ENCODE results near the gene FIZ1.

Gene FIZ1, protein sequence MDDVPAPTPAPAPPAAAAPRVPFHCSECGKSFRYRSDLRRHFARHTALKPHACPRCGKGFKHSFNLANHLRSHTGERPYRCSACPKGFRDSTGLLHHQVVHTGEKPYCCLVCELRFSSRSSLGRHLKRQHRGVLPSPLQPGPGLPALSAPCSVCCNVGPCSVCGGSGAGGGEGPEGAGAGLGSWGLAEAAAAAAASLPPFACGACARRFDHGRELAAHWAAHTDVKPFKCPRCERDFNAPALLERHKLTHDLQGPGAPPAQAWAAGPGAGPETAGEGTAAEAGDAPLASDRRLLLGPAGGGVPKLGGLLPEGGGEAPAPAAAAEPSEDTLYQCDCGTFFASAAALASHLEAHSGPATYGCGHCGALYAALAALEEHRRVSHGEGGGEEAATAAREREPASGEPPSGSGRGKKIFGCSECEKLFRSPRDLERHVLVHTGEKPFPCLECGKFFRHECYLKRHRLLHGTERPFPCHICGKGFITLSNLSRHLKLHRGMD

DNA sequence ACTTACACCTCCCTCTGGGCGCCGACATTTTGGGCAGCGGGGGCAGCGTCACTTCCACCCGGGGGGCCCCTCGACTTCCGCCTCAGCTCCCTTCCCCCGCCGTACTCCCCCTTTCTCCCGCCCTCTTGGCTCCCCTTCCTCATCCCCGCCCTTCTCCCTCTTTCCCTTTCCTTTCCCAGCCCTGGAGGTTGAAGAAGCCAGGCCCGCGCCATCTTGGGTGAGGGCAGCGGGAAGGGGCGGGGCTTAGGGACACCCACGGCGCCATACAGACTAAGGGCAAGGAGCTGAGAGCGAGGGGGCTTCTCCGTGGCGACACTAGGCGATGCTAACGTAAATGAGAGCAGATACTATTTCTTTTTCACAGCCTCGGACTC, at the start of gene FIZ1:
FIZ1 (minus strand) TSS at position 50 of the 374 bp plus-strand sequence. CDS start 1,652 bp downstream, outside the sequence.
- DNase-seq = peak; percentile 99

DNA sequence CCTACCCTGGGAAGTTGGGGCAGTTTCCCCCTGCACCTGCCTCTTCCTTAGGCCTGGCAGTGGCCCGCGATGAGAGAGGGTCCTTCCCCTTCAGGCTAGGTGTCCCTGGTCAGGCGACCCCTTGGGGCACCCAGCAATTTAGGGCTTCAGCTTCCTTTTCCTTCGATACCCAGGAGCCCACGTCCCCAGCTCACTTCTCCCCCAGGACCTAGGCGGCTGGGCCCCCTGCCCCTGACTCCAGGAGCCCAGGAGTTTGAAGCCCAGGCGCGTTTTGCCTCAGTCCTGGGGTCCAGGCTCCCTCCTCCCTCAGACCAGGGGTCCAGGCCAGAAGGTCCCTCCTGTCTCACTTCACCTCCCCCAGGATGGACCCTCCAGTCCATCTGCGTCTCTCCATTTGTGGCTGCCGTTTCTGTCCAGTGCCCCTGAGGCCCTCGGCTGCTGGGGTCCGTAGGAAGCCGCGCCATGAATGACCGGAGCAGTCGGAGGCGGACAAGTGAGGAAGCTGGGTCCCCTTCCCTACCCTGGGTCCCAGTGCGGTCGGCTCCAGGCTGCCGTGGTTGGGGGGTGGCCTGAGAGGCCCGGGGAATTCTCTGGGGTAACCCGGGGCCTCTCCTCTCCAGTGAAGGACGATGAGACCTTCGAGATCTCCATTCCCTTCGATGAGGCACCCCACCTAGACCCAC, 49.4 kb upstream of the FIZ1 start:
- DNase-seq = no peak

DNA sequence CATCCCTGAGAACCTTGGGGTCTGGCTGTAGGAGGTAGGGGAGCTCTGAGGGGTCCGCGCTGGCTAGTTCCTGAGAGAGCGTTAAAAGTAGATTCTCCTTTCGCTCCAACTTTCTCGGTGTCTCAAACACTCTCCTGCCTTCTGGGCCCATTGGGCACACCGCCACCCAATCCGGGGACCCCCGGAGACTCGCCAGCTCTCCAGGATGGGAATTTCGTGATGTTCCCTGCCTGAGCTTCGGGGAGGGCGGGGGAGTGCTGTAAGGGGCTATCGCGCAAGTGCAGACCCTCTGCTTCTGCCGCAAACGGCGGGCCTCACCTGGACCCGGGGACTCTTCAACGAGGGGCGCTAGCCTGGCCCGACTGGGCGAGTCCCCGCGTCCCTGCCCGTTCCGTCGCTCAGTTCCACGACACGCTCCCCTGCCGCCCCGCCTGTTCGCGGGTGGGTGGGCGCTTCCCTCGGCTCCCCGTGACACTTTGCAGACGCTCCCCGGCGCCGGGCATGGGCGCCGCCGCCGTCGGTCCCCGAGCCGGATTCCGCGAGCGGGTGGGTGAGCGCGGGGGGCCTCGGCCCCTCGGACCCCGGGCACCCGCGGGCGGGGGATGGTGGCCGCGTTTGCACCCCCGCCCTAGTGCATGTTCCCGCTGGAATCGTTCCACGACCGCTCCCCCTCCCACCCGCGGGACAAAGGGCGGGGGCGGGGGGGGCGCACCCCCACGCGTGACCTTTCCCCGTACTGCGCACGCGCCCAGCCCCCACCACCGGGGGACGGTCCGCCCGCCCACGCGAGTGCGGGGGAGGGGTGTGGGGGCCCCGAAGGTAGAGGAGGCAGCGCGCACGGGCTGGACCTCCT, 48.6 kb upstream of the FIZ1 start, which contains the start of gene CCDC106:
CCDC106 (plus strand) TSS at position 481 of the 853 bp plus-strand sequence. CDS start 835 bp downstream, outside the sequence.
- DNase-seq = peak; percentile 79

DNA sequence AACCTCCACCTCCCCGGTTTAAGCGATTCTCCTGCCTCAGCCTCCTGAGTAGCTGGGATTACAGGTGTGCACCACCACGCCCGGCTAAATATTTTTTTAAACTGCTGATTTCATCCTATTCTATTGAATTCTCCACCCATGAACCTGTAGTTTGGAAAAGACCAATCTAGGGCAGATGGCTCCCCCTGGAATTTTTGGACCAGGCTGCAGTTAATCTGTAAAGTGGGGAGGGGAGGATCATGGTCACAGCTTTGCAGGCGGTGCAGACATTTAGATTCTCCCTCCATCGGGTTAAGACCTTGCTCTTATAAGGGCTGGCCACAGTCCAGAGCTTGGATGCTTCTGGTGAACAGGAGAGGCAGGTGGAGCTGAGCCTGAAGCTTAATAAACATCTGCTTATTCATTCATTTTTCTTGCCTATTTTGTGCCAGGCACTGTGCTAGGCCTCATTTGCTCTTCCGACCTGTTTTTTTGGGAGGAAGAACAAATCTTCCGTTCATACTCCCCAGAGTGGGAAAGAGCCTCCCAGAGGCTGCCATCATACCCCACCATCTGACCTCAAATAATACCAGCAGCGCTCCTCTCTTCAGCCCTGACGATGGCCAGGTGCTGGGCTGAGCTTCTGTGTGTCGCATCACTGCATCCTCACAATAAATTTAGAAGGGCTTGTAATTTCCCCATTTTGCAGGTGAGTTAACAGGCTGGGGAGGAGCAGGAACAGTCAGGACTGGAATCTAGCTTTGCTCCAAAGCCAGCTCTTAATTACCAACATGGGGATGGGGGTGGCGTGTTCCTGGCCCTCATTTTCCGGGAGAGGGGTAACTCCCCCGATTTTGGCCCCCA, 47.8 kb upstream of the FIZ1 start:
- DNase-seq = peak; percentile 24

DNA sequence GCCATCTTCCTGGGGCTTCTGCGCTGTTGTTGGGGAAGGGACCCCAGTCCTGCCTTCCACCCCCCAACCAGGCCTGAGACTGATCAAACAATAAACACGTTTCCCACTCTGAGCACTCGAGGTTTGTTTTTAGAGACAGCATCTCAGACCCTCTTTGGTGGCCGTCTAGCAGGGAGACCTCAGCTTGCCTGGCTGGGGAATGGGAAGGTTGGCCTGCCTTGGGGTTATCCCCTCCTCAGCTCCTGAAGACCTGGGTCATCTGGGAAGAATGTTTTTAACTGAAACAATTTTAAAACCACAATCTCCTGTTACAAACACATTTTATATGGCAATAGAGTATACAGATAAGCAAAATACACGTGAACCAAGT, 46.2 kb upstream of the FIZ1 start:
- no peak for DNase-seq

DNA sequence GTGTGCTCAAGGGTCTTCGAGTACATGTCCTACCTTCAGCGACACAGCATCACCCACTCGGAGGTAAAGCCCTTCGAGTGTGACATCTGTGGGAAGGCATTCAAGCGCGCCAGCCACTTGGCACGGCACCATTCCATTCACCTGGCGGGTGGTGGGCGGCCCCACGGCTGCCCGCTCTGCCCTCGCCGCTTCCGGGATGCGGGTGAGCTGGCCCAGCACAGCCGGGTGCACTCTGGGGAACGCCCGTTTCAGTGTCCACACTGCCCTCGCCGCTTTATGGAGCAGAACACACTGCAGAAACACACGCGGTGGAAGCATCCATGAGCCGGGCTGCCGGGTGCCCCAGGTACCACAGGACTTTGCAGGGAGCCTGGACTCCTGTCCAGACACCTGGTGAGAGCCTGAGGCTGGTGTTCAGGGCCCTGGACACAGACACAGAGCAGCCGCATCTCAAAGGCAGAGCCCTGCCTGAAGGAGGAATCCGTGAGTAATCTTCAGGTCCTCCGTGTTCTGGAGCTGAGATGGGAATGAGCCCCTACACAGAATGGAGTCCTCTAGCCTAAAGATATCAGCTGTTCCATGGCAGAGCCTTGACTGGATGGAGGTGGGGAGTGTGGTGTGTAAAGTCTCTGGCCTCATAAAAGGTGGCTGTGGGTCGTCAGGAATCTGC, 45.7 kb upstream of the FIZ1 start:
- DNase-seq = no peak

DNA sequence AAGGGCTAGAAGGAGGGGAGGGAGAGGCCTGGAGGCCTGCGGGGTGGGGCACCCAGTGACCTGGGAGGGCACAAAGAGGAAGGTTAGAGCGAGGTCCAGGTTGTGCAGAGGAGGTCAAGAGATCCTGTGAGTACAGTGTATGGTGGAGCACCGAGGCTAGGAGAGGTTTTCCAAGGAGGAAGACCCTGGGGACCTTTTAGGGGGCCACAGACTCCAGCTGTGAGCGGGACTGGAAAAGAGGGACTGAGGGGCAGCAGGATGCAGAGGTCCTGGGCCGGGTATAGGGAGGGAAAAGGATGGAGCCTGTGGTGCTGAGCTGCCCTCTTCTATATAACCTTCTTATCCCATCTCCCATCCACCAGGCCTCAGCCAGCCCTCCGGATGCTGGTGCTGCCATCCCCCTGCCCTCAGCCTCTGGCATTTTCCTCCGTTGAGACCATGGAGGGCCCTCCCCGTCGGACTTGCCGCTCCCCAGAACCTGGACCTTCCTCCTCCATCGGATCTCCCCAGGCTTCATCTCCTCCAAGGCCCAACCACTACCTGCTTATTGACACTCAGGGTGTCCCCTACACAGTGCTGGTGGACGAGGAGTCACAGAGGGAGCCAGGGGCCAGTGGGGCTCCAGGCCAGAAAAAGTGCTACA, 45.0 kb upstream of the FIZ1 start:
- no peak for DNase-seq

DNA sequence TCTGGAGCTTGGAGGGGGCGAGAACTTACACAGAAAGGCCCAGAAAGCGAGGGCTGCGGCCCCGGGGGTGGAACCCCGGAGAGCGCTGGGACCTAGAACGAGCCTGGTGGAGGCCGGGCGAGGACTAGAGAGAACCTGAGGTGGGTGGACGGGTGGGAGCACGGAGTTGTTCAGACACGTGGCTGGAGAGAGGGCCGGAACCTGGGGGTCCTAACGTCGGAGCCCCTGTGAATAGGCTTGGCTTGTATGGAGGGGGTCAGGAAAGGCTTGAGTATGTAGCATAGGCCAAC, 44.5 kb upstream of the FIZ1 start:
- peak; percentile 16 for DNase-seq

DNA sequence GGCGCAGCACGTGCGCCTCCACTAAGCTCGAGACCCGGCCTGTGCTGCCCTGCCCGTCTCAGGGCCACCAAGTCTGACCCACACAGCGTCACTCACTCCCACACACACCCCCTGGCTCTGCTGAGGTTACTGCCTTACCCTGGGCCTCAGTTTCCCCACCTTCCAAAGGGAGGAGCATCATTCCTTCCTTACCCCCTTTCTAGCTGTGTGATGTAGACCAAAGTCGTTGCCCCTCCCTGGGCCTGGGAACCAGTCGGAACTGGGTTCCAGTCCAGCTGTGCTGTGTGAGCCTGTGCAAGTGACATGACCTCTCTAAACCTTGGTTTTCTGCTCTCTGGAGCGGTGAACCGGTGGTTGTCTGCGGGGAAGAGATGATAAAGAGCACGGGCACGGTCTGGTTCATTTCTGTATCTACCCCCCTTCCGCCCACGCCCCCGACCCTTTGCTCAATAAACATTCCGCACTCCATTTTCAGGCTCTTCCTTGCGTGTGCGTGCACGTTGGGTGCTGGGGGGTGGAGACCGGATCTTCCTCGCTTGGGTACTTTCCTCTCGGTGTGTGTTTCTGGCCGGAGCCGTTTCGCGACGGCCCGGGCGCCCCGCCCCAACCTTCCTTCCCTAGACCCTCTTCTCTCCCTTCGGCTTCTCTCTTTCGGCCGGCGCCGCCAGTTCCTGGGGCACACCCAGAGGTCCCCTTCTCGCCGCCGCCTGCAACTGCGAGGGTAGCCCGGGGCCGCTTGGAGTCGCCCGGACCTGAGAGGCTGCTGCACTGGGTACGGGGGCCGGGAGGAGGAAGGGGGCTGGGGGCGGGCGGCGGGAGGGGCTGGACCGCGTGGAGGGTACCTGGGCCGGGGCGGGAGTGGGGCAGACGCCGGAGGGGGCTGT, 43.9 kb upstream of the FIZ1 start, which contains the start of gene ZNF581:
ZNF581 (plus strand) TSS at position 647 of the 884 bp plus-strand sequence. CDS start 923 bp downstream, outside the sequence.
- peak; percentile 50 for DNase-seq

DNA sequence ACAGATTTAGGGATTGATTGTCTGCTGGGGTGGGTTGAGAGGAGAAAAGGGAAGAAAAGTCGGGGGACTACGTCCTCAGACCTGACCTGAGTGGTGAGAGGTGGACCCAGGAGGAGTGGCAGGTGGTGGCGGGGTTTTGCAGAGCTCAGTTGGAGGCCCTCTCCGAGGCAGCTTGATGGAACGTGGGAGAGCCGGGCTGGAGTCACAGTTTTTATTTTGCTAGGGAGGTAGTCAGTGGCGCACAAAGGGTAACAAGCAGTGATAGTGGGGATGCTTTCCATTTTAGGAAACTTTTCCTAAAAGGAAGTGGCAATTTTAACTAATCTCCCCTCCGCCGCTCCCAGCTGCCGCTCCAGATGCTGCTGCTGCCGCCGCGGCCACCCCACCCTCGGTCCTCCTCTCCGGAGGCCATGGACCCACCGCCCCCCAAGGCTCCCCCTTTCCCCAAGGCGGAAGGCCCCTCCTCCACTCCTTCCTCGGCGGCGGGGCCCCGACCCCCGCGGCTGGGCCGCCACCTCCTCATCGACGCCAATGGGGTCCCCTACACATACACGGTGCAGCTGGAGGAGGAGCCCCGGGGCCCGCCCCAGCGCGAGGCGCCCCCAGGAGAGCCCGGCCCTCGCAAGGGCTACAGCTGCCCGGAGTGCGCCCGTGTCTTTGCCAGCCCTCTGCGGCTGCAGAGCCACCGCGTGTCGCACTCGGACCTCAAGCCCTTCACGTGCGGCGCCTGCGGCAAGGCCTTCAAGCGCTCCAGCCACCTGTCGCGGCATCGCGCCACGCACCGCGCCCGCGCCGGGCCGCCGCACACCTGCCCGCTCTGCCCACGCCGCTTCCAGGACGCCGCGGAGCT, 43.1 kb upstream of the FIZ1 start:
- DNase-seq = no peak

DNA sequence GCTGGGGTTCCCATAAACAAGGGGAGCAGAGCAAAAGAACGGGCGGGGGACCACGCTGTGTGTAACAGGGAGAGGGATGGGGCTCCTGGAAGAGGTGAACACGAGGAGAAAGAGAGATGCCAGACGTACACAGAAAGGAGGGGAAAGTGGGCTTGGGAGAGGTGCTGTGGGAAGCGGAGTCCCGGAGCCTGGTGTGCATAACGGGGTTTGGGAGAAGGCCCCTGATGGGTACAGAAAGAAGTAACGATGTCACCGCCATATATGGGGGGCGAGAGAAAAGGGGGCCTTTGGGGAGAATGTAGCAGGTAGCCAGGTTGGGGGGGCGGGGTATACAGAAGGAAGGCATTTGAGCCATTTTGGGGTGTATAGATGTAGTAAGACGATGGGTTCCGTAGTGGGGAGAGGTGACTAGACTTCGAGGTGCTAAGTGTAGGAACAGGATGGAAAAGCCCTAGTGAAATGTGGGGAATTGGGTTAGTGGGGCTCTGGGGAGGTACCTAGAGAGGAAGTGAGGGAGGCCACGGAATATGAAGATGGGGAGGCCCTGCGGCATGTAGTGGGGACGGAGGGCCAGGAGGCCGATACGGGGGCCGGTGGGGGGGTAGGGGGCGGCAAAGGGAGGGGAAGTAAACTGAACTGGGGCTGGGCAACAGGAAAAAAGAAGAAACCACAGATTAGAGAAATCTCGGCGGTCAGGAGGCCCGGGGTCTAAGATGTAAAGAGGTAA, 42.3 kb upstream of the FIZ1 start:
- no peak for DNase-seq

DNA sequence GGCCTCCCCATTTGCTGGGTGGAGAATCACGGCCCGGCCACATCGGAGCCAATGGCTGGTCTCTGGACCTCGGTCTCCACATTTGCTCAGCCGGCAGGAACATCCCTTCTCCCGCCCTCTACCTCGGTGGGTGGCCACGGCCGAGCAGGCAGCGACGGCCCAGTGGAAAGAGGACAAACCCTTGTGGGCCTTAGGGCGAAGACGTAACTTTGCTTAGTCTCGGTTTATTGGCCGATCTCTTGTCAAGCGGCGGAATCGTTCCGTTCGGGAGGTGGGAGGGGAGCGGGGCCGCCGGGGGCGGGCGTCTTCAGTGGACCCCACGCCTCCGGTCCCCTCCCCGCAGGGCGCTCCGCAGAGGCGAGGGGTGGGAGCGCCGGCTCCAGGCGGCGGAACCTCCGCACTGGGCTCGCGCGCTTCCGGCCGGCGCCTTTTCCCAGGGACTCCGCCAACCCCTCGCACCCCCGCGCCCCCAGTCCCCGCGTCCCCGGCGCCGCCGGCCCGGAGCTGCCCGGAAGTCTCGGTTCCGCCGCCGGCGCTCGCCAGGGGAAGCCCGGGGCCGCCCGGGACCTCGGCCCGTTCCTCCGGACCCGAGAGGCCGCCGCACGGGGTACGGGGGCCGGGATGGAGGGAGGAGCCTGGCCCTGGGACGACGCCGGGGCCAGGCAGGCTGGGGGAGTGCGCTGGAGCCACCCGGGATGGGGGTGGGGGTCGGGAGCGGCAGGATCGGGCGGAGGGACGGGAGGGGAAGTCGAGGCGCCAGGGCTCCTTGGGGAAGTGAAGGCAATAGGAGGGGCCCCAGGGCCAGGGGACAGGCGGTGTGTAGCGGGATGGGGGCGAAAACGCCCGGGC, 41.5 kb upstream of the FIZ1 start, which contains the start of gene ZNF580:
ZNF580 (plus strand) TSS at position 426 of the 849 bp plus-strand sequence. CDS start 1,507 bp downstream, outside the sequence.
- peak; percentile 42 for DNase-seq

DNA sequence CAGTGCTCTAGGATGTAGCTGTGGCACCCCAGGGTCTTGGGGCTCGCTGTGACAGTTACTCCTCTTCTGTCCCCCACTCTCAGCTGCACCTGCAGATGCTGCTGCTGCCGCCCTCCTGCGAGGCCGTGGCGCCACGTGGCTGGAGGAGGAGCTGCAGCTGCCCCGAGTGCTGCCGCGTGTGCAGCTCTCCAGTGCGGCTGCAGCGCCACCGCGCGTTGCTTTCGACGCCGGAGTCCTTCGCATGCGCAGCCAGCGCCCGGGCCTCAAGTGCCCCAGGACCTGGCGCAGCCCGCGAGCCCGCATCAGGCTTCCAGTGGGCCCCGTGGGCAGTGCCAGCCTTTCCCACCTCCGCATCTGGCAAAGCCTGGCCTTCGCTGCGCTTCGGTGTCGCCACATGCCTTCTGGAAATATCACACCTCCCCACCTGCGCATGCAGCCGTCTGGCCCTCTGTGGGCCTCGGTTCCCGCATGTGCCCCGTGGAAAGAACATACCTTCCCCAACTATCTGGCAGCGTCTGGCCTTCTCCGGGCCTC, 40.8 kb upstream of the FIZ1 start:
- peak; percentile 34 for DNase-seq

DNA sequence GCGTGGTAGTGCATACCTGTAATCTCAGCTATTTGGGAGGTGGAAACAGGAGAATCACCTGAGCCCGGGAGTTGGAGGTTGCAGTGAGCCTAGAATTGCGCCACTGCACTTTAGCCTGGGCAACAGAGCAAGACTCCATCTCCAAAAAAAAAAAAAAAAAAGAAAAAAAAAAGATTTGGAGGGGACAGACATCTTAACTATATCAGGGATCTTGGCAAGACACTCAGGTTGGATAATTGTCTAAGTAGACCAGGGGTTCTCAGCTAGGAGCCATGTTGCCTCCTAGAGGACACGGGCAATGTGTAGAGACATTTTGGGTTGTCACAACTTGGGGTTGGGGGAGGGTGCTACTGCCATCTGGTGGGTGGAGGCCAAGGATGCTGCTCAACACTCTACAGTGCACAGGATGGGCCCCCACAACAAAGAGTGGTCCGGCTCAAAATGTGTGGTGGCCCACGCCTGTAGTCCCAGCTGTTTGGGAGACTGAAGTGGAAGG, 39.6 kb upstream of the FIZ1 start:
- DNase-seq = no peak

DNA sequence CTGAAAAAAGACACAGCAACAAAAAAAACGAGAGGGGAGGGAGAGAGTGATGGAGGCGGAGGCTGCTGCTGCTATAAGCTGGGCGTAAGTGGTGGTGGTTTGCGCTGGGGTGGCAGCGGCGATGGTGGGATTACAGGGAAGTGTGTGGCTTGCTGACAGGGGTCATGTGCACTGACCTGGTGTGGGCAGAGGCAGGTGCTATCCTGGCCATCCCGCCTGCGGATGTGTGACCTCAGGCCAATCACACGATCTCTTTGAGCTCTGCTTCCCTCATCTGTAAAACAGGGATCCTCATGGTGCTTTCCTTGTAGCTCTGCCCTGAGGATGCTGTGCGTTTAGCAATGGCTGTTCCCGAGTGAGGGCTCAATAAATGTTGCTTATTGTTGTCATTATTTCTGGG, 38.2 kb upstream of the FIZ1 start:
- no peak for DNase-seq

DNA sequence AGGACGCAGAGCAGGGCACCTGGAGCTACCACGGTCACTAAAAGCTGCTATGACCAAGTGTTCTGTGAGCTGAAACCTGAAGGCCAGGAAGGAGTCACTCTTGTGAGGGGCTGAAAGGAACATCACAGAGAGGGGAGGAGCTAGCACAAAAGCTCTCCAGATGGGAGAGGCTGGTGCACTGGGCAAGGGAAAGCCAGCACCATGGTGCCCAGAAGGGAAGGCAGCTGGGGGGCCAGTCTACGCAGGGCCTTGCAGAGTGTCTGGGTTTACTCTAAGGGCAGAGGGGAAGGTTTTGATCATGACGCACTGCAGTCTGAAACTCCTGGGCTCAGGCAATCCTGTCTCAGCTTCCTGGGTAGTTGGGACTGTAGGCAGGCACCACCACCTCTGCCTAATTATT, 37.4 kb upstream of the FIZ1 start:
- DNase-seq = no peak
